Astrocyte of the spinal cord (primary cell): Measurements from ENCODE around the gene NDUFS6.

Experiments
- DNase-seq: peaks from one replicate; pipeline ENCODE4 v3.0.0; 2011; ENCODE audit warnings: low read depth, low spot score
- H3K4me3 ChIP-seq: 2 replicates; pipeline ENCODE4 v1.5.1; 2011; ENCODE audit warnings: low read depth, mild to moderate bottlenecking, low read length, moderate library complexity
- in situ Hi-C: cut with HindIII; loops from 2 replicates; pipeline ENCODE4 v1.10.0; 2017; ENCODE audit warnings: low sequenced_read_pairs
- TF ChIP-seq, protein P1 (sequence below): IDR thresholded peaks from 2 replicates; pipeline ENCODE4 v1.5.1; 2012; ENCODE audit warnings: low read depth, mild to moderate bottlenecking, low read length, inconsistent platforms

Gene NDUFS6

DNA sequence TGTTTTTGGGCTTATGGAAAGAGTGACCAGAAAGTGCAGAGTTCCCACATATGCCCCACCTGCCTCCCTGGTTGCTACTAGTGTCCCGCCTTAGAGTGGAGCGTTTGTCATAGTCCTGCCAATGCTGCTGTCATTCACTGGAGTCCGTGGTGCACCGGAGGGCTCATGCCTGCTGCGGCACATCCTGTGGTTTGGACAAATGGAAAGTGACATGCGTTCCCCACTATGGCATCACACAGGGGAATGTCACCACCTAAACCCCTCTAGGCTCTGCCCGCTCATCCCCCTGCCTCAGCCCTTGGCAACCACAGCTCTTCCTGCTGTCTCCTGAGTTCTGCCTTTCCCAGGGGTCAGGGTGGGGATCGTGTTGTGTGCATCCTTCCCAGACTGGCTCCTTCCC, 52.3 kb downstream of the NDUFS6 start:
- DNase-seq, result no peak
- TF ChIP-seq, protein P1, sequence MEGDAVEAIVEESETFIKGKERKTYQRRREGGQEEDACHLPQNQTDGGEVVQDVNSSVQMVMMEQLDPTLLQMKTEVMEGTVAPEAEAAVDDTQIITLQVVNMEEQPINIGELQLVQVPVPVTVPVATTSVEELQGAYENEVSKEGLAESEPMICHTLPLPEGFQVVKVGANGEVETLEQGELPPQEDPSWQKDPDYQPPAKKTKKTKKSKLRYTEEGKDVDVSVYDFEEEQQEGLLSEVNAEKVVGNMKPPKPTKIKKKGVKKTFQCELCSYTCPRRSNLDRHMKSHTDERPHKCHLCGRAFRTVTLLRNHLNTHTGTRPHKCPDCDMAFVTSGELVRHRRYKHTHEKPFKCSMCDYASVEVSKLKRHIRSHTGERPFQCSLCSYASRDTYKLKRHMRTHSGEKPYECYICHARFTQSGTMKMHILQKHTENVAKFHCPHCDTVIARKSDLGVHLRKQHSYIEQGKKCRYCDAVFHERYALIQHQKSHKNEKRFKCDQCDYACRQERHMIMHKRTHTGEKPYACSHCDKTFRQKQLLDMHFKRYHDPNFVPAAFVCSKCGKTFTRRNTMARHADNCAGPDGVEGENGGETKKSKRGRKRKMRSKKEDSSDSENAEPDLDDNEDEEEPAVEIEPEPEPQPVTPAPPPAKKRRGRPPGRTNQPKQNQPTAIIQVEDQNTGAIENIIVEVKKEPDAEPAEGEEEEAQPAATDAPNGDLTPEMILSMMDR, result no peak
- in situ Hi-C loops, result no loop called here
- no peak overlapping the region for H3K4me3 ChIP-seq

DNA sequence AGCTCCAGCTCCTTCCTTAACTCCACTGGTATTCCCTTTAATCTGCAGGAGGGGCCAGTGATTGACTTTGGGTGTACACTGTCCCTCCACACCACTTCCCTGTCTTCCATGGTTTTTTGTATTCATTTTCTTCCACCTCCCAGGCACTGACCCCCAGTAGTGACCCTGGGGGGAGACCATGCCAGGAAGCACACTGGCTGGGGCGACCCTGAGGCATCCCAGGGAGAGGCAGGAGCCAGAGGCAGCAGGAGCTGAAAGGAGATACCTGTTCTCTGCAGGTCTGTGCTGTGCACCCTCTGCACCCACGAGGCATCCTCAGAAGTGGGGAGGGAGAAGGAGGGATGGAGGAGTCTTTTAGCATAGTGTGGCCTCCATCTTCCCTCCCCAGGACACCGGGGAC, 53.9 kb downstream of the NDUFS6 start:
- DNase-seq, result no peak
- H3K4me3 ChIP-seq, result no peak overlapping the region
- in situ Hi-C loops, result no loop called here
- TF ChIP-seq, protein P1, result no peak

DNA sequence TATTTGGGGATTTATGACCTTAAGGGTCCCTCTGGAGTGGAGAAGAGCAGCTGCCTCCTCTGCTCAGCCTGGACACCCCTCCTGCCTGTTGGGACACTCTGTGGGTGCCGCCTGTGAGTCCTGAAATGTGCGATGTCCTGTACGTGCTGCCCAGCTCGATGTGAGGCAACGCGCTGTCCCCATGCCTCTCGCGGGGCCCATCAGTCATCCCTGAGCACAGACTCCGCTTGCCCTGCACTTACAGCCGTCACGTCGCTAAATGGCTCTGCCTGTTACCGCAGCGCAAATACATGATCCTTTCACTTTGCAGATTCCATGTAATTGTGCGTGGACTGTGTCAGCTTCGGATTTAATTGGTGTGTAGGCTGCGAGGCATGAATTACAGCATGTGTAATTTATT, 54.4 kb downstream of the NDUFS6 start:
- no peak for DNase-seq
- in situ Hi-C loops, result no loop called here

DNA sequence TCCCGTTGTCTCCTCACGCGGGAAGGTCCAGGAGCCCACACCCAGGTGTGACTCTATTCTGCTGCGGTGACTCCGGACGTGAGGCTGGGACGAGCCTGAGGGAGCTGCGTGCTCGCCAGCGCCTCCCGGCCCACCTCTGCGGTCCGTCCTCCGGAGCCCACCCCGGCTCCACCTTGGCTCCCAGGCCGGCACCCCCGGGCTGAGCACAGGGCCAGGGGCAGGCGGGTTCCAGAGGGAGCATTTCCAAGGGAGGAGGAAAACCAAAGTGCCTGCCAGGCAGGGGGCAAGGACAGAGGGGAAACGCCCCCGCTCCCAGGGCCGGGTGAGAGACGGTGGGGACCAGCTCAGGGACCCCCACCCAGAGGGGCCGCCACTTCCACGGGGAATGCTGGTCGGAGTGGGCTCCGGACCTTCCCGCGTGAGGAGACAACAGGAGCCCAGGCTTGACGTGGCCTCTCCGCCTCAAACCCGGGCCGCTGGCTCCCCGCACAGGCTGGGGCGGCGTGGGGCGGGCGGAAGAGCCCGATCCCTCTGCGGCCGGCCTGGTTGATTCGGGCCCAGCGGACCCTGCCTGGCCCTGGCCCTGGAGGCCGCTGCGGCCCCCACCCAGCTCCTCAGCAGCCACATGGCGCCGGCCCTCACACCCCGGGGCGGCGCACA, 55.5 kb downstream of the NDUFS6 start:
- H3K4me3 ChIP-seq, result no peak overlapping the region
- TF ChIP-seq, protein P1, result no peak
- no peak for DNase-seq
- in situ Hi-C loops, result no loop called here

More for the DNA sequence above, 54.4 kb downstream of the NDUFS6 start:
- TF ChIP-seq, protein P1, result no peak
- no peak overlapping the region for H3K4me3 ChIP-seq

DNA sequence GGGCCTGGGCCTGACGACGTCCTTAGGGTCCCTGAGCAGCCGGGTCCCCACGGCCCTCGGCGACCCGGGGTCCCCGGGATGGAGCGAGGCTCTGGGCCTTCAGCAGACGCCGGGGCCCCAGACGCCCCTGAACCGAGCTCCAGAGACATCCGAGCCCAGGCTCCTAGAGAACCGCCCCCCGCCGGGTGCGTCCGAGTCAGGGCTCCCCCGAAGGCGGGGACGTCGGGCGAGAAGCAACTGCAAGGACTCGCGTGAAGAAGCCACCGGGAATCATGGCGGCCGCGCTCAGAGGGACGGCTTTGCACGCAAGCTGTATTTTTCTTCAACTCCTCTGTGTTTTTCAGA, 56.0 kb downstream of the NDUFS6 start:
- no peak for DNase-seq
- H3K4me3 ChIP-seq, result no peak overlapping the region
- TF ChIP-seq, protein P1, result no peak
- in situ Hi-C loops, result no loop called here

DNA sequence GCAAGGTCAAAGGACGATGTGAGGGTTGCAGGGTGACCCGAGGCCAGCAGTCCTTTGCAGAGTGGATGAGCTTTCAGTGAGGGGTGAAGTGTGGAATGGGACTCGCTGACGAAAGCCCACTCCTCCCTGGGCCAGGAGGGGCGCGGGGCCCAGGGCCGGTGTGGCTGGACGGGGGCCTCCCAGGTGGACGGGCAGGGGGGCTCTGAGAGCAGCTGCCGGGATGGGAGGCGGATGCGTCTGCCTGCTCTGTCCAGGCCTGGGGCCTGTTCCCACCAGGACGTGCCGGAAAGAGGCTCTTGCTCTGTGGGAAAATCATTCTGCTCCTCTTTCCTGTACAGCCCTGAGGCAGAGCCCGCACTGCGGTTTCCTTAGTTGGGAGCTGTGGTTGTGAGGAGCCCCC, 57.2 kb downstream of the NDUFS6 start:
- in situ Hi-C loops, result no loop called here
- TF ChIP-seq, protein P1, result no peak
- H3K4me3 ChIP-seq, result no peak overlapping the region
- no peak for DNase-seq
